ENCODE measurements around the gene NPS.

DNA sequence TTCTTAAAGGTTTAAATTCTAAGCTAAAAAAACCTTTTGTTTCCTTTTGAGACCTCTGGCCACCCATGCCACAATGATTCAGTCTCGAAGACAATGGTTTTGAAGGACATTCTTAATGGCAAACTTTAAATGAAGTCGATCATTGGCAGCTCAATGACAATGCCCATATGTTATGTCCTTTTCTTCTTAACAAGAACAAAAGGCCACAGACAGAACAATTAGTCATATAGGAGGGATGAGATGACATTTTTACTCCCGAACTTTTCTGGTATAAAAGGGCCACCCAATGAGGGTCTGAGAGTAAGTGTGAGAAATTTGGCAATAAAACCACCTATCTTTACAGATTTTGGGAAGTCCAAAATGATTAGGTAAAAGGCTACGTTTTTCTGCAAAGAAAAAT lies at the start of gene NPS:
- no peak for TF ChIP-seq POLR2A (IDR thresholded peaks at IDR 0.05)
- TF ChIP-seq, protein P1, sequence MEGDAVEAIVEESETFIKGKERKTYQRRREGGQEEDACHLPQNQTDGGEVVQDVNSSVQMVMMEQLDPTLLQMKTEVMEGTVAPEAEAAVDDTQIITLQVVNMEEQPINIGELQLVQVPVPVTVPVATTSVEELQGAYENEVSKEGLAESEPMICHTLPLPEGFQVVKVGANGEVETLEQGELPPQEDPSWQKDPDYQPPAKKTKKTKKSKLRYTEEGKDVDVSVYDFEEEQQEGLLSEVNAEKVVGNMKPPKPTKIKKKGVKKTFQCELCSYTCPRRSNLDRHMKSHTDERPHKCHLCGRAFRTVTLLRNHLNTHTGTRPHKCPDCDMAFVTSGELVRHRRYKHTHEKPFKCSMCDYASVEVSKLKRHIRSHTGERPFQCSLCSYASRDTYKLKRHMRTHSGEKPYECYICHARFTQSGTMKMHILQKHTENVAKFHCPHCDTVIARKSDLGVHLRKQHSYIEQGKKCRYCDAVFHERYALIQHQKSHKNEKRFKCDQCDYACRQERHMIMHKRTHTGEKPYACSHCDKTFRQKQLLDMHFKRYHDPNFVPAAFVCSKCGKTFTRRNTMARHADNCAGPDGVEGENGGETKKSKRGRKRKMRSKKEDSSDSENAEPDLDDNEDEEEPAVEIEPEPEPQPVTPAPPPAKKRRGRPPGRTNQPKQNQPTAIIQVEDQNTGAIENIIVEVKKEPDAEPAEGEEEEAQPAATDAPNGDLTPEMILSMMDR (IDR thresholded peaks at IDR 0.05) = no peak
